ENCODE measurements around the gene EMP2.

The EMP2 gene

GRCh38 chr16:10493276-10493675, 87.1 kb downstream of the EMP2 start:
- TF ChIP-seq CTCF (IDR thresholded peaks at IDR 0.05), result no peak

- no peak for TF ChIP-seq CTCF (IDR thresholded peaks at IDR 0.05)
These were observed 90.3 kb downstream of the EMP2 start for GRCh38 chr16:10490141-10490540.

GRCh38 chr16:10485698-10486382, 94.6 kb downstream of the EMP2 start:
- TF ChIP-seq CTCF (IDR thresholded peaks at IDR 0.05), result no peak

- TF ChIP-seq CTCF (IDR thresholded peaks at IDR 0.05), result no peak
These were observed 95.2 kb downstream of the EMP2 start for GRCh38 chr16:10485159-10485558.

GRCh38 chr16:10480151-10480550, 100.2 kb downstream of the EMP2 start:
- no peak for TF ChIP-seq CTCF (IDR thresholded peaks at IDR 0.05)

Measured in LNCAP (cell line).